Measurements from ENCODE around the gene OR2A5.
"Not testable (repeated sequence)": the region's sequence is repeated elsewhere in the genome, so short reads cannot be mapped to it uniquely, and the experiment has no call there.

OR2A5 gene

GRCh38 chr7:144028547-144028946 is 20.2 kb upstream of the OR2A5 start:
- no peak for DNase-seq
- intact Hi-C loops (cut with DNase I): no loop called here

GRCh38 chr7:144032516-144032915 is 16.2 kb upstream of the OR2A5 start:
- intact Hi-C loops (cut with DNase I): no loop called here
- DNase-seq: no peak

- no peak for DNase-seq
- intact Hi-C loops (cut with DNase I): no loop called here
These were observed 15.6 kb upstream of the OR2A5 start for GRCh38 chr7:144032985-144033709.

- DNase-seq: no peak
- intact Hi-C loops (cut with DNase I): no loop called here
These were observed 13.4 kb upstream of the OR2A5 start for GRCh38 chr7:144035385-144035784.

- intact Hi-C loops (cut with DNase I): no loop called here
These were observed 12.4 kb upstream of the OR2A5 start for GRCh38 chr7:144036302-144036885.

GRCh38 chr7:144037414-144038035 is 11.2 kb upstream of the OR2A5 start:
- intact Hi-C loops (cut with DNase I): no loop called here
- no peak for DNase-seq

More at GRCh38 chr7:144036302-144036885, 12.4 kb upstream of the OR2A5 start:
- DNase-seq: no peak

- intact Hi-C loops (cut with DNase I): no loop called here
- no peak for DNase-seq
These were observed 9.9 kb upstream of the OR2A5 start for GRCh38 chr7:144038887-144039286.

- intact Hi-C loops (cut with DNase I): no loop called here
These were observed 743 bp downstream of the OR2A5 start for GRCh38 chr7:144049491-144049890.

GRCh38 chr7:144050093-144050492 is 1.3 kb downstream of the OR2A5 start:
- intact Hi-C loops (cut with DNase I): no loop called here
- no peak for DNase-seq

More at GRCh38 chr7:144049491-144049890, 743 bp downstream of the OR2A5 start:
- no peak for DNase-seq

GRCh38 chr7:144050884-144051283 is 2.1 kb downstream of the OR2A5 start:
- intact Hi-C loops (cut with DNase I); DNase-seq: not testable (repeated sequence)

- intact Hi-C loops (cut with DNase I): no loop called here
- DNase-seq: no peak
These were observed 9.2 kb downstream of the OR2A5 start for GRCh38 chr7:144057954-144058353.

- intact Hi-C loops (cut with DNase I): no loop called here
- no peak for DNase-seq
These were observed 15.0 kb downstream of the OR2A5 start for GRCh38 chr7:144063710-144064109.

GRCh38 chr7:144069511-144069910 is 20.8 kb downstream of the OR2A5 start, which contains the start of gene OR2A25:
Gene OR2A25 (plus strand): TSS chr7:144069811. CDS start chr7:144074220, 4,409 bp downstream.
- DNase-seq: no peak
- intact Hi-C loops (cut with DNase I): no loop called here

GRCh38 chr7:144069953-144070352 is 21.2 kb downstream of the OR2A5 start:
- no peak for DNase-seq
- intact Hi-C loops (cut with DNase I): no loop called here

GRCh38 chr7:144074374-144074773 is 25.6 kb downstream of the OR2A5 start:
- intact Hi-C loops (cut with DNase I): no loop called here
- no peak for DNase-seq

- no peak for DNase-seq
- intact Hi-C loops (cut with DNase I): no loop called here
These were observed 37.2 kb downstream of the OR2A5 start, which contains the start of gene OR2A12 for GRCh38 chr7:144085978-144086377. Gene OR2A12 (plus strand): TSS chr7:144086278. CDS start chr7:144095108, 8,830 bp downstream.

GRCh38 chr7:144086730-144087129 is 38.0 kb downstream of the OR2A5 start:
- intact Hi-C loops (cut with DNase I): no loop called here

GRCh38 chr7:144087230-144087629 is 38.5 kb downstream of the OR2A5 start:
- no peak for DNase-seq
- intact Hi-C loops (cut with DNase I): no loop called here

More at GRCh38 chr7:144086730-144087129, 38.0 kb downstream of the OR2A5 start:
- DNase-seq: no peak

- DNase-seq: no peak
- intact Hi-C loops (cut with DNase I): no loop called here
These were observed 41.9 kb downstream of the OR2A5 start for GRCh38 chr7:144090667-144091066.

GRCh38 chr7:144098776-144099175 is 50.0 kb downstream of the OR2A5 start:
- intact Hi-C loops (cut with DNase I): no loop called here
- DNase-seq: no peak
